A204.1 (cell line): ENCODE results near the gene SOX5.

ENCODE experiments used
- FAIRE-seq: peaks from 2 replicates; lab custom pipeline; 2012; peaks lifted over from hg19 to GRCh38; lab: Jason Lieb, UNC

SOX5 gene

GRCh38 chr12:23482571-23482970 is 466.9 kb downstream of the SOX5 start:
- FAIRE-seq: no peak
